ENCODE data around the gene RBM11. TPM values are rescaled to one million over a fixed set of nuclear protein-coding genes. Genes with fewer than 3 reads are reported as not detected.

RBM11 gene
- total RNA-seq, 1 donor from 2014 or later, result 4.8 TPM

DNA sequence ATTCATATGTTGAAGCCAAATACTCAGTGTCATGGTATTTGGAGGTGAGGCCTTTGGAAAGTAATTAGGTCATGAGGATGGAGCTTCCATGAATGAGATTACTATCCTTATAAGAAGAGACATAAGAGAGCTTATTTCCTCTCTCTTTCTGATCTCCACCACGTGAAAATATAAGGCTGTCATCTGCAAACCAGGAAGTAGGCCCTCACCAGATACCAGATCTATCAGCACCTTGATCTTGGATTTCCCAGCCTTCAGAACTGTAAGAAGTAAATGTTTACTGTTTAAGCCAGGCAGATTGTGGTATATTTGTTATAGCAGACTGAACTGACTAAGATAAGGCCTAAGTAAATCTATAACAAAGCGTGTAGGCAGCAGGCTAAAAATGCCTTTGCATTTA is 25.3 kb downstream of the RBM11 start:
- Mint-ChIP-seq H3K4me1 (ENCODE audit: unreplicated experiment) (no peaks in the 10 kb centered on the region), H3K27ac (ENCODE audit: unreplicated experiment) (no peak overlapping the region), H3K9me3 (ENCODE audit: unreplicated experiment) (no peaks in the 10 kb centered on the region), H3K4me3 (ENCODE audit: unreplicated experiment) (no peak overlapping the region), H3K36me3 (ENCODE audit: low read depth, unreplicated experiment) (no peaks in the 10 kb centered on the region), H3K27me3 (ENCODE audit: unreplicated experiment) (no peaks in the 10 kb centered on the region)
- DNase-seq (ENCODE audit: low spot score), result no peak
- TF ChIP-seq, protein P1, sequence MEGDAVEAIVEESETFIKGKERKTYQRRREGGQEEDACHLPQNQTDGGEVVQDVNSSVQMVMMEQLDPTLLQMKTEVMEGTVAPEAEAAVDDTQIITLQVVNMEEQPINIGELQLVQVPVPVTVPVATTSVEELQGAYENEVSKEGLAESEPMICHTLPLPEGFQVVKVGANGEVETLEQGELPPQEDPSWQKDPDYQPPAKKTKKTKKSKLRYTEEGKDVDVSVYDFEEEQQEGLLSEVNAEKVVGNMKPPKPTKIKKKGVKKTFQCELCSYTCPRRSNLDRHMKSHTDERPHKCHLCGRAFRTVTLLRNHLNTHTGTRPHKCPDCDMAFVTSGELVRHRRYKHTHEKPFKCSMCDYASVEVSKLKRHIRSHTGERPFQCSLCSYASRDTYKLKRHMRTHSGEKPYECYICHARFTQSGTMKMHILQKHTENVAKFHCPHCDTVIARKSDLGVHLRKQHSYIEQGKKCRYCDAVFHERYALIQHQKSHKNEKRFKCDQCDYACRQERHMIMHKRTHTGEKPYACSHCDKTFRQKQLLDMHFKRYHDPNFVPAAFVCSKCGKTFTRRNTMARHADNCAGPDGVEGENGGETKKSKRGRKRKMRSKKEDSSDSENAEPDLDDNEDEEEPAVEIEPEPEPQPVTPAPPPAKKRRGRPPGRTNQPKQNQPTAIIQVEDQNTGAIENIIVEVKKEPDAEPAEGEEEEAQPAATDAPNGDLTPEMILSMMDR (IDR thresholded peaks at IDR 0.05; ENCODE audit: unreplicated experiment), result no peak

DNA sequence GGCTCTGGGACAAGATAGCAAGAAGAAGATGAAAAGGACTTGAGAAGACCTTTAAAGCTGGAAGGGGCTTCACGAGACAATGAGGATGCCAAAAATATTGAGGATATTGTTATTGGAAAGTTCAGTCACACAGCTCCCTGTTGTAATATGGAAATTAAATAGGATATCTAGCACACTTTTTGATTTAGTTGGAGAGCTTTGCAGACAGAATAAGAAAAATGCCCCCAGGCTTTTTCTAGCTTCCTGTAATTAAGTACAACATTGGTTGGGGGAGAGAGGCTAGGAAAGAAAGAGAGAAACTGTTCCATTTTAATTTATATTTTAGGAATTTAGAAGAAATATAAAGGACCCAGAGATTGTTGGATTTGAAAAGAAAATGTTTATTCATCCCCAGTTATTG is 27.5 kb downstream of the RBM11 start:
- no peaks in the 10 kb centered on the region for H3K9me3 Mint-ChIP-seq (ENCODE audit: unreplicated experiment)
- no peak overlapping the region for H3K27ac Mint-ChIP-seq (ENCODE audit: unreplicated experiment)
- no peaks in the 10 kb centered on the region for H3K27me3 Mint-ChIP-seq (ENCODE audit: unreplicated experiment)
- H3K4me1 Mint-ChIP-seq (ENCODE audit: unreplicated experiment), result no peaks in the 10 kb centered on the region
- H3K4me3 Mint-ChIP-seq (ENCODE audit: unreplicated experiment), result no peak overlapping the region
- H3K36me3 Mint-ChIP-seq (ENCODE audit: low read depth, unreplicated experiment), result no peaks in the 10 kb centered on the region
- TF ChIP-seq, protein P1 (IDR thresholded peaks at IDR 0.05; ENCODE audit: unreplicated experiment), result no peak
- no peak for DNase-seq (ENCODE audit: low spot score)

DNA sequence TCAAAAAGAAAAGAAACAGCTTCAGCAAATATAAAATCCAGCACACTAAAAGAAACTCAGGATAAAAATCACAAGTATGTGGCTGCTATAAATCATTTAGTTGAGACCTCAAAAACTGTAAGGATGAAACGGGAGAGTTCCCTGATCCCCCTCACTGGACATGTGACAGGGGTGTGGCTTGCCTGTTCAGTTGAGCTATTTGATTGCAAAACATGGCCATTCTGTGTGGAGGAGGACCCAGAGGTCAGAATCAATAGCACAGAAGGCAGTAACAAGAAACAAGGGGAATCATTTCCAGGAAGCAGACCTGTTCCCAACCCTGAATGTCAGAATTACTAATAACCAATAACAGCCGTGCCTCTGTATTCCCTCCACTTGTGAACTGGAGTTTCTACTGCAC is 27.9 kb downstream of the RBM11 start:
- H3K27me3 Mint-ChIP-seq (ENCODE audit: unreplicated experiment), result no peaks in the 10 kb centered on the region
- no peak overlapping the region for H3K27ac Mint-ChIP-seq (ENCODE audit: unreplicated experiment)
- TF ChIP-seq, protein P1 (IDR thresholded peaks at IDR 0.05; ENCODE audit: unreplicated experiment), result no peak
- H3K9me3 Mint-ChIP-seq (ENCODE audit: unreplicated experiment), result no peaks in the 10 kb centered on the region
- no peak for DNase-seq (ENCODE audit: low spot score)
- H3K36me3 Mint-ChIP-seq (ENCODE audit: low read depth, unreplicated experiment), result no peaks in the 10 kb centered on the region
- no peak overlapping the region for H3K4me3 Mint-ChIP-seq (ENCODE audit: unreplicated experiment)
- H3K4me1 Mint-ChIP-seq (ENCODE audit: unreplicated experiment), result no peaks in the 10 kb centered on the region

DNA sequence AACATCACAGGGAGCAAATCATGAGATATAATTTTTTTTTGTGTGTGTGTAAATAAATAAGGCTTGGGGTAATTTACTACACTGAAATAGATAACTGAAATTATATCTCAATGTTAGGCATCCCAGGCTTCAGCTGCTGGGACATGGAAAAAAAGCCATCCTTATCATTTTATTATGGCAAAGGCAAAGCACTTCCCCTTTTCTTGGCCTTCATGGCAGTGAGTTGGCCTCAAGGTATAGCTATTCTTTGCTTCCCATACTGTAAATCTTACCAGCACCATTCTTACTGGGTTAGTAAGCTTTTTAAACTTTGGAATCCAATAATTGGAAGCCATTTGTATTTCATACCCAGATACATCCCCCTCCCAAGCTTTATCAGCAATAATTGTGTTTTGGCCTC is 29.0 kb downstream of the RBM11 start:
- no peaks in the 10 kb centered on the region for H3K4me1 Mint-ChIP-seq (ENCODE audit: unreplicated experiment)

DNA sequence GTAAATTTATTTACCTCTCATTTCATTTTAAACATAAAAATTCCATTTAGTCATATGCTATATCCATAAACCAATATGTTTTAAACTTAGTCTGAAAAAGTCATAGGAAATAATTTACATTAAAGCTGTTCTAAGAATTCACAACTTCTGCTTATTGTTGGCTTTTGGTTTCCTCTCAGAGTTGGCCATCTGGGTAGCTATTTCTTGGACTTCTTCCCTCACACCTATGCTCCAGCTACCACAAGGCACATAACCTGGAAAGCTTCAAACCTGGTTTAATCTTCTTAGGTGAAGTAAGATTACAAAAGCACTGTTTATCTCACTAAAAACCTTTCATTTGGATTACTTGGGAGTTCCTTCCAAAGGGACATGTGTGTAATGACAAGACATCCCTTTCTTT is 29.8 kb downstream of the RBM11 start:
- Mint-ChIP-seq H3K27me3 (ENCODE audit: unreplicated experiment) (no peaks in the 10 kb centered on the region), H3K9me3 (ENCODE audit: unreplicated experiment) (no peaks in the 10 kb centered on the region), H3K4me3 (ENCODE audit: unreplicated experiment) (no peak overlapping the region), H3K36me3 (ENCODE audit: low read depth, unreplicated experiment) (no peaks in the 10 kb centered on the region), H3K27ac (ENCODE audit: unreplicated experiment) (no peak overlapping the region), H3K4me1 (ENCODE audit: unreplicated experiment) (no peaks in the 10 kb centered on the region)
- TF ChIP-seq, protein P1 (IDR thresholded peaks at IDR 0.05; ENCODE audit: unreplicated experiment), result no peak
- no peak for DNase-seq (ENCODE audit: low spot score)

More for the DNA sequence above, 29.0 kb downstream of the RBM11 start:
- Mint-ChIP-seq H3K4me3 (ENCODE audit: unreplicated experiment) (no peak overlapping the region), H3K9me3 (ENCODE audit: unreplicated experiment) (no peaks in the 10 kb centered on the region), H3K27ac (ENCODE audit: unreplicated experiment) (no peak overlapping the region), H3K36me3 (ENCODE audit: low read depth, unreplicated experiment) (no peaks in the 10 kb centered on the region), H3K27me3 (ENCODE audit: unreplicated experiment) (no peaks in the 10 kb centered on the region)
- DNase-seq (ENCODE audit: low spot score), result no peak
- TF ChIP-seq, protein P1 (IDR thresholded peaks at IDR 0.05; ENCODE audit: unreplicated experiment), result no peak

All from endothelial cell (in vitro differentiated cells).